Stimulated activated CD8-positive, alpha-beta memory T cell treated with anti-CD3 and anti-CD28 coated beads, Interleukin-2, amount 100 ng/mL, for 48 hours (primary cell): Measurements from ENCODE around the gene KCTD11.

Experiments
- DNase-seq, 2 donors: peaks; one replicate each; pipeline ENCODE4 v3.0.0-alpha.2; 2020; ENCODE audit warnings: low read depth in 2 of 2

The KCTD11 gene

DNA sequence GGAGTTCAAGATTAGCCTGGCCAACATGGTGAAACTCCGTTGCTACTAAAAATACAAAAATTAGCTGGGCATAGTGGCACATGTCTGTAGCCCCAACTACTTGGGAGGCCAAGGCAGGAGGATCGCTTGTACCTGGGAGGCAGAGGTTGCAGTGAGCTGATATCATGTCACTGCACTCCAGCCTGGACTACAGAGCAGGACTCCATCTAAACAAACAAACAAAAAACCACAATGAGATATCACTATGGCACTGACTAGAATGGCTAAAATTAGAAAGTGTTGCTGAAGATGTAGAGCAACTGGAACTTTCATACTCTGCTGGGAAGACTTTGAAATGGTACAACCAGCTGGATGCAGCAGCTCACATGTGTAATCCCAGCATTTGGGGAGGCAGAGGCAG, 22.4 kb downstream of the KCTD11 start:
- no peak for DNase-seq

DNA sequence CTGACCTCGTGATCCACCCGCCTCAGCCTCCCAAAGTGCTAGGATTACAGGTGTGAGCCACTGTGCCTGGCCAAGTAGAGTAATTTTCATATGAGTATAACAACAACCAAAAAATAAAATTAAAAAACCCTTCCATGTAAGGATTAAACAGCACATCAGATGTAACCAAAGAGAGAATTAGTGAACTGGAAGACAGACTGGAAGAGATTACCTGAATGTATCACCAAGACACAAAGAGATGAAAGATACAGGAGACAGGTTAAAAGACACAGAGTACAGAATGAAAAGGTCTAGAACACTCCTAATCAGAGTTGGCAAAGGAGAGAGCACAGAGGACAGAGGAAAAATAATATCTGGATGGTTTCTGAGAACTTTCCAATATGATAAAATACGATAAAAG, 27.2 kb downstream of the KCTD11 start:
- DNase-seq: no peak

DNA sequence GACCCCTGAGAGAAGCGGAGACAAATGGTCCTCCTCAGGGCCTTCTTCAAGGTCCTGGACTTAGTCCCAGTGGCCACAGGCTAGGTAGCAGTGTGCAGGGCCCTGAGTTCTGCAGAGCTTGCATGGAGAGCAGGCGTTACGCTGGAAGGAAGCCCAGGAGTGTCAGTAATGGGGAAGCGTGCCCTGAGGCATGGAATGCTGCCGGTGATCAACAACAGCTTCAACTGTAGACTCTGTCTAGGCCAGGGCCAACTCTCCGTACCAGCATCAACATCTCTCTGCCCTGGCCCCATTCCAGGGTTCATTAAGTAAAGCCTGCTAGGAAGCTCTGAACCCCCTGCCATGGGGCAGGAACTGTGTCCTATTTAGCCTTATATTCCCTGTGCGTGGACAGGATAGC, 28.4 kb downstream of the KCTD11 start:
- DNase-seq: no peak

DNA sequence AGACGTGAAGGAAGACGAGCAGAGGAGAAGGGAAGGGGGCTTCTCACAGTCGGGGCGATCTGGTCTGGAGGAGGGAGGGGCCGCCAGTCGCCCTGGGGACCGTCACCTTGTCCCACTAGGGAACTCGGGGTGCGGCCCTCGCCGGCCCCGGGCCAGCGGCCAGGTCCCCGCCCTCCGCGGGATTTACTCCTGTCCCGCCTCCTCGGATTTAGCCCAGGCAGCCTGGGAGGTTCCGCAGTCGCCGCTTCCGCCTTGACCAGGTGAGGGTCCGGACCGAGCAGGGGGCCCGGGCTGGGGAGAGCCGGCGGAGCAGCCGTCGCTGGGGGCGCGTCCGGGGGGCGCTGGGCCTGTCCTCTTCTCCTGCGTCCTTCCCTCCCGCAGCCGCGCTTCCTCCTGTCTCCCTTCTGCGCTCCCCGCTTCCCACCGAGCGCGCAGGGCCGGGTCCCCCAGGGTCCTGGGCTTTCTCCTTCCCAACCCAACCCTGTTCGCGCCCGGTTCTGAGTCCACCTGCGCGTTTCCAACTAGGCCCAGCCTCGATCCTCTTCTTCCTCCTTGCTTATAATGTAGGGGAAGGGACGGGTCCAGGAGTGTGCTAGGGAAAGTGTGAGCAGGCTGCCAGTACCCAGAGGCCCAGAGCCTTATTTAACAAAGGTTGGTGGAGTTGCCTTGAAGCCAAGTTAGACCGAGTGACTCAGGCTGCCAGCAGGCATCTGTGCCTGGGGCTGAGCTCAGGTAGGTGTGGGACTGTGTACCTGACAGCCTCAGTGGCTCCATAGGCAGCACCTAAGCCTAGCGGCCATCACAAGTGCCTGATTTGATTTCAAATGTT, 29.1 kb downstream of the KCTD11 start, which contains the start of gene TNK1:
Gene TNK1 (plus strand): TSS at position 235 of the 829 bp plus-strand sequence. CDS start 1,838 bp downstream, outside the sequence.
- no peak for DNase-seq

DNA sequence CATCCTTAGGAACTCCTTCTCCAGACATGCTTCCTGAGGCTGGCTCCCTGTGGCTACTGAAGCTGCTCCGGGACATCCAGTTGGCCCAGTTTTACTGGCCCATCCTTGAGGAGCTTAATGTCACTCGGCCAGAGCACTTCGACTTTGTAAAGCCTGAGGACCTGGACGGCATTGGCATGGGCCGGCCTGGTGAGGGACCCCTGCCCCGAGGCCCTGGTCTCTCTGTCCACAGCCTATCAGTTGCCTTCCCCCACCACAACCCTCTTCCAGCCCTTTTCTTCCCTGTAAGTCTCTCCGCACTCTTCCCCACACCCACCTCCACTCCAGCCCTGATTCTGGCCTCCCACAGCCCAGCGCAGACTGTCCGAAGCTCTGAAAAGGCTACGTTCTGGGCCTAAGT, 30.9 kb downstream of the KCTD11 start:
- no peak for DNase-seq

DNA sequence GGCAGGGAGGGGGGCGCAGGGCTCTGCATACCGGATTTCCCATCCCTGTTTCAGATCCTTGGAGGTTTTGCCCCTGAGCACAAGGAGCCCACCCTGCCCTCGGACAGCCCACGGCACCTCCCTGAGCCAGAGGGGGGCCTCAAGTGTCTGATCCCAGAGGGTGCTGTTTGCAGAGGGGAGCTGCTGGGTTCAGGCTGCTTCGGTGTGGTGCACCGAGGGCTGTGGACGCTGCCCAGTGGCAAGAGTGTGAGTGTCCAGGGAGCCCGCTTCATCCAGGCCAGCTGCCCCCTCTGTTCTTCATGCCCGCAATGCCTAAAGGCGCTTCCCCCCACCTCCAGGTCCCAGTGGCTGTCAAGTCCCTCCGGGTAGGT, 31.4 kb downstream of the KCTD11 start:
- DNase-seq: no peak

DNA sequence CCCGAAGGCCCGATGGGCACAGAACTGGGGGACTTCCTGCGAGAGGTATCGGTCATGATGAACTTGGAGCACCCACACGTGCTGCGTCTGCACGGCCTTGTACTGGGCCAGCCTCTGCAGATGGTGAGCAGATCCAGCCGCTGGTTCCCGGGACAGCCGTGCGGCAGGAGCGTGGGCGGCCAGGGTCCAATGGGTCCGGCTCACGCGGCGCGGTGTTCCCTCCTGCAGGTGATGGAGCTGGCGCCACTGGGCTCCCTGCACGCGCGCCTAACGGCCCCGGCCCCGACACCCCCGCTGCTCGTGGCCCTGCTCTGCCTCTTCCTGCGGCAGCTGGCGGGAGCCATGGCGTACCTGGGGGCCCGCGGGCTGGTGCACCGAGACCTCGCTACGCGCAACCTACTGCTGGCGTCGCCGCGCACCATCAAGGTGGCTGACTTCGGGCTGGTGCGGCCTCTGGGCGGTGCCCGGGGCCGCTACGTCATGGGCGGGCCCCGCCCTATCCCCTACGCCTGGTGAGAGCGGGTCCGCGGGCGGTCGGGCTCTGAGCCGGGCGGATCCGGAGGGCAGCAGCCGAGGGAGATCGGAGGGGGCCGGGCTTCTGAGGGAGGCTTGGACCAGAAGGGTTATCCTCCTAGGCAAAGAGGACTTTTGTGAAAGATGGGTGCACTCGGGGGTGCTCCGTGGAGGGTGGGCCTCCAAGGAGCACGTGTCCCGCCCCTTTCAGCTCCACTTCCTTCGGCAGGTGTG, 32.0 kb downstream of the KCTD11 start:
- DNase-seq: peak; percentile 66 to 67

DNA sequence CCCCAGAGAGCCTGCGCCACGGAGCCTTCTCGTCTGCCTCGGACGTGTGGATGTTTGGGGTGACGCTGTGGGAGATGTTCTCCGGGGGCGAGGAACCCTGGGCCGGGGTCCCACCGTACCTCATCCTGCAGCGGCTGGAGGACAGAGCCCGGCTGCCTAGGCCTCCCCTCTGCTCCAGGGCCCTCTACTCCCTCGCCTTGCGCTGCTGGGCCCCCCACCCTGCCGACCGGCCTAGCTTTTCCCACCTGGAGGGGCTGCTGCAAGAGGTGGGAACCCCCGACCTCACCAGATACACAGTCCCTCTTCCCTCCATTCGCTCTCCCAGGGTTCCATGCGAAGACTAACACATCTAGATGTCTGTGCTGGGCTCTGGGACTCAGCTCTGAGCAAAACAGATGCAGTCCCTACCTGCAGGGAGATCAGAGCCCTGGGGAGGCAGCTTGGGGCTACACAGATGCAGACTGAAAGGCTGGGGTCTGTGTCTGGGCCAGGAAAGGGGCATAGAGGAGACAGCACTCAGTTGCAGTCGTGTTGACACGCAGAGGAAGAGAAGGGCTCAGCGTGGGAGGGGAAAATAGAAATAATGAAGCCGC, 32.6 kb downstream of the KCTD11 start:
- DNase-seq: no peak

DNA sequence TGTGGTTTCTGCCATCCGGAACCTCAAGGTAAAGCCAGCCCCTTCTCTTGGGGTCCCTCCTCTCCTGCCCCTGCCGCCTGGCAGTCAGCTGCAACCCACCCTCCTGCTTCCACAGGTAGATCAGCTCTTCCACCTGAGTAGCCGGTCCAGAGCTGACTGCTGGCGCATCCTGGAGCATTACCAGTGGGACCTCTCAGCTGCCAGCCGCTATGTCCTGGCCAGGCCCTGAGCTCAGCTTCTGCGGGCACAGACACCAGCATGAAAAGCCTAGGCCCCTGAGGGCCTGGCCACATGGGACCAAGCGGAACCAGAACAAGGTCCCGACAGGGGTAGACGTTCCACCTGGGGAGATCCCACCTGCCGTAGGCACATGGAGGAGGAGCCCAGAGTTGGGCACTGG, 36.9 kb downstream of the KCTD11 start:
- DNase-seq: no peak

DNA sequence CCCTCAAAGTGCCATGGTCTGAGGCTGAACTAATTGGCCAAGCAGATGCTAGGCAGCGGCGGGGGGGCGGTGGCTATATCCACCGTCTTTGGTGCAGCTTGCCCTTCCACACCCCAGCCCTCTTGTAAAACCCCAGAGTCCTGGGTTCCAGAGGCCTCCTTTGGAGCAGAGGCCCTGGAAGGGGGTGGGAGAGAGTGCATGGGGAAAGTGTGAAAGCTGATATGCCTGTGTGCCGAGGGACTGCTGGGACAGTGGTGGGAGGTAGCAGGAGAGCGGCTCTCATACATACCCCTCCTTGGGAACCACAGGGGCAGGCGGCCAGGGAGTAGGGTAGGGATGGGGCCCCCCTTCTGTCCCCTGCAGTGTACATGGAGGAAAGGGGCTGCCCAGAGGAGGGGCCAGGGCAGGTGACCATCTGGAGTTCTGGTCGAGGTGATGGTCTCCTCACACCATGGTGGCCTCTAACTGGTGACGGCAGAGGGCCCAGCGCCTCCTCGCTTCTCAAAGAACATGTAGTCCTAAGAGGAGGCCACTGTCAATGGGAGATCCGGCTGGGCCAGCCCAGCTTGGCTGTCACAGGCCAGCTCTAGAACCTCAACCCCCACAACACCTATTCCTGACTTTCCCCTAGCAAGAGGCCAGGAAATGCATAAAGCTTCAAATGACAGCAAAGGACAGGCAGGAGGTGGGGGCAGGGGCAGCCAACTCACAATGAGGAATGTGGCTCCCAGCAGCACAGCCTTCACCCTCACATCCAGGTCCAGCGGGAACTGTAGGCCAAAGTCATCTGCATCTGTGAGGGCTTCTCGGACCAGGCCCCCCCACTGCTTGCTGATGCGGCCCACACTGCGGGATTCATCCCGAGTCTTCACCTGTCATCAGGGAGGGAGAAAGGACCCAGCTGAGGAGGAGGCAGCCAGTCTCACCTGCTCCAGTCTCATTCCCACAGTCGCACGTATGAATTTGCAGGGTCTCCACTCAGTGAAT, 38.3 kb downstream of the KCTD11 start:
- DNase-seq: no peak

DNA sequence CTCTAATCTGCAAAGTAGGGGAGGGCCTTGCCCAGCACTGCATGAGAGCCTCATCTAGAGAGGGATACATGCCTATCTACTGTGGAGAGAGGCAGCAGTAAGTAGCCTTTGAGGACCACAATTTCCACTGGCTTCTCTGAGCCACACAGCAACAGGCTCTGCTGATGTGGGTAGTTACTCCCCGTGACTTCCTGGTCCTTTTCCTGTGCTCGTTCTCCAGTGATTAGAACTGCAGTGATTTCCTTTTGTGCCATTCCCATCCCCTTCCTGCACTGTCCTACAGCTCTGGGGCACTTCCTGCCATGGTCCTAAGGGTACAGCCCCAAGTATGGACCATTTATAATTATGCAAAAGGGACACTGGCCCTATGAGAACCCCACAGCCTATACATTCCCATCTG, 39.3 kb downstream of the KCTD11 start:
- DNase-seq: no peak

DNA sequence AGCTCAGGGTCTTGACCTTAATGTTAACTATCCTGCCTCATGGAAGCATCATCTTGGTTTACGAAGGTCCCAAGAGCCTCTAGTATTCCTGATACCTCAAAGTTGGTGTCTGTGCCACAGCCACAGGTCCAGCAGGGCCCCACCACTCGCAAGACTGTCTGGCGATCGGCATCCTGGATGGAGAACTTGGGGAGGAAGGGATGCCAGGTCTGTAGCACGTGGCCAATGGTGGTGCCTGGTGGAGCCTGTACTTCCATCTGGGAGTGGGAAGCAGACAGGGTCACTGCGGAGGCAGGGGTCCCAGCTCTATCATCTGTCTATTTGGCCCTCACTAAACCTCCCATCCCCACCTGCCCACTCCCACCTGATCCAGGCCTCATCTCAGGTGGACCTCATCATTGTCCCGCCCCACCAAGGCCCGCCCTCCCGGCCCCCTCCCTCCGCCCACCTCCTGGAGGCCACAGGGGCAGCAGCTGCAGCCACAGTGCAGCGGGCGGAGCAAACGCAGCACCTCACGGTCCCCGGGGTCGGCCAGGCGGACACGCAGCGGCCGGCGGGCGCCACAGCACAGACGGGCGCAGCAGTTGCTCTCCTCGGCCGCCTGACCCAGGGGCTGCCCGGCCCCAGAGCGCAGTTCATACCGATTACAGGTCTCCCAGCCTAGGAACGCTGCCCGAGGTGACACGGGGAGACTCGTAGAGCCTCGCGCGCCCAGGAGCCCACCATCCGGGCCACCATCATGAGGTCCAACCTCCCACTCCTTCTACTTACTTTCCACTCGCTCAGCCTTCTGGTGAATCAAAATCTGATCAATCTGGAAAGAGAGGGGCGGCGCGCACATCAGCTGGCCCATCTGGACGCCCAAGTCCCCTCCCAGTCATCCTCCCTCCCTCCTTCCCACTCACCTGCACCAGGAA, 41.0 kb downstream of the KCTD11 start:
- DNase-seq: no peak

DNA sequence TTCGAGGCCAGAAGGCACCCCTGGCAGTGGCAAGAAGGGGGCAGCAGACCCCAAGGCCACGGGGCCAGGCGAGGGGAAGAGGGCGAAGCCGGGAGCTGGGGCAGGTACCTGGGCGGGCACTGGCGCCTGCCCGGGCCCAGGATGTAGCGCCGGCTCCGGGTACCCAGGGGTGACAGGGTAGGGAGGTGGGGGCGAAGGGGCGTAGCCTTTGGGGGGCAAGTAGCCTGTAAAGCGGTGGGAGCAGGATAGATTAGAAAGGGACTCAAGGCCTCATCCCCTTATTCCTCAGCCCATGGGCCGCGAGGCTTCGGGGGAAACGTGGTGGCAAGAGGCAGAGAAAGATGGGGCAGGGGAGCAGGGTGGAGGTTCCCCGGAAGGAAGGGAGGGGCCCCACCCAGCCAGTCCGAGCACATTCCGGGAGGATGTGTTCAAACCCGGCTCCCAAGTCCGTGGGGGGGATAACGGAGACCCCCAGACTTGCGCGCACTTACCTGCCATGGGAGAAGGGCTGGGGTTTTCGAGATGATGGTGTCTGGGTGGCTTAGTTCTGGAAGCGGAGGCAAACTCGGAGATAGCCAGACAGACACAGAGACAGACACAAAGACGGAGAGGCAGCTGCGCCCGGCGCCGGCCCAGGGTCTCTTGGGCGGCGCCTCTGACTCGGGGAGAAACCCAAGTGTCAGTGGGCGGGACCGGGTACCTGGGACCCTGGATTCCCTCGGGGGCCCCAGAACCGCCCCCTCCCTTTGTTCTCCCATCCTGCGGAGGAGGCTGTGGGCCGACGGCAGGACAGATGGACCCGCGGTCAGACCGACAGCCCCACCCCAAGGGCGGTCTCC, 41.9 kb downstream of the KCTD11 start:
- DNase-seq: no peak

DNA sequence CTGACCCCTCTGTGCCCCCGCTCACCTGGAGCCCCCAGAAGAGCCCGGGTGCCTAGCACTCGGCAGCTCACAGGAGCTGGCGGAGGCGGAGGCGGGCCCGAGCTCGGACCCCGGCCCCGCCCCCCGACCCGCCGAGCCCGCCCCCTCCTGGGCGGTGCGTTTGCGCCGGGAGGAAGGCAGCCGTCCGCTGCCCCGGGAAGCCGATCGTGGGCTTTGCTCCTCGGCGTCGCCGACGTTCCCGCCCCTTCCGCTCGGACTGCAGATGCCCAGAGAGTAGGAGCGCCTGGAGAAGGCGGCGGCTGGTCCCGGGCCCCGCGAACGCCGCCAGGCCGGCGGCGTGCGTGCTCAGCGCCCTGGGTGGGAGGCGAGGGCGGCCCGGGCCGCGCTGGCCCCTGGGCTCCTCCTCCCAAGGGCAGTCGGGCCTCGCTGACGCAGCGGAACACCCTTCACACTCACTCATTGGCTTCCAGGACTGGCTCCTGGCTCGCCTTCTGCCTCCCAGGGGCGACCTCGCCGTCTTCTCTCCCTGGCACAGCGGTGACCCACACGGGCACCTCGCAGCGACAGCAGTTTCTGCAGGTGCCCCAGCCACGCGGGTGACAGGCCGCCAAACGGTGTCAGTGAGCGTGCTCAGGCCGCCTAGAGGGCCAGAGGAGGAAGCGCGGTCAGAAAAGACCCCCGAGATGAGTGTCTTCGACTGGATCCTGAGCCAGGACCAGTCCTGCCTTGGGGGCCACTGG, 42.7 kb downstream of the KCTD11 start, which contains the start of gene PLSCR3:
Gene PLSCR3 (minus strand): TSS at position 74 of the 740 bp plus-strand sequence. CDS start 415 bp downstream, outside the sequence.
- DNase-seq: peak; percentile 81 to 82

DNA sequence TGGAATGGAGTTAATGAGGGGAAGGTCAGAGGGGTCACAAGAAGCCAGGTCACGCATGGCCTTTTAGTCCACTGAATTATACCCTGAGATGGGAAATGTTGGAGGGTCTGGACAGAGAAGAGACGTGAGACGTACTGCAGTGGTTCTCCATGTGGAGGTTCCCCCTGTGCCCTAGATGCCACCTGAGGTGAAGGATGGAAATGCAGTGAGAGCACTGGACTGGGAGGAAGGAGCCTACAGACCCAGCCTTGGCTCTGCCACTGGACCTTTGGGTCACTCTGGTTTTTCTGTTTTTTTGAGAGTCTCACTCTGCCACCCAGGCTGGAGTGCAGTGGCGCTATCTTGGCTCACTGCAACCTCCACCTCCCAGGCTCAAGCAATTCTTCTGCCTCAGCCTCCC, 44.2 kb downstream of the KCTD11 start:
- no peak for DNase-seq

DNA sequence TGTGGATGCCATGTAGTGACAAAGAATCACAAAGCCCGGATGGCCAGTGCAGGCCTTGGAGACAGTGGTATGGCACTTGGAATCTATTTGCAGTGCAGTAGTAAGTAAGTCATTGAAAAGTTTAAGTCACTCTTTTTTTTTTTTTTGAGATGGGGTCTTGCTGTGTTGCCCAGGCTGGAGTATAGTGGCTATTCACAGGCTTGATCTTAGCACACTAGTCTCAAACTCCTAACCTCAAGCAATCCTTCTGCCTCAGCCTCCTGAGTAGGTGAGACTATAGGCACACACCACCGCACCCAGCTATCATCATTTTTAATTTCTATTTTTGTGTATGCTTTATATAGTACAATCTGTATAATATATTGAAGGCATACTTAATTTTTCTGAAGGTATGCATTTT, 46.6 kb downstream of the KCTD11 start:
- no peak for DNase-seq

DNA sequence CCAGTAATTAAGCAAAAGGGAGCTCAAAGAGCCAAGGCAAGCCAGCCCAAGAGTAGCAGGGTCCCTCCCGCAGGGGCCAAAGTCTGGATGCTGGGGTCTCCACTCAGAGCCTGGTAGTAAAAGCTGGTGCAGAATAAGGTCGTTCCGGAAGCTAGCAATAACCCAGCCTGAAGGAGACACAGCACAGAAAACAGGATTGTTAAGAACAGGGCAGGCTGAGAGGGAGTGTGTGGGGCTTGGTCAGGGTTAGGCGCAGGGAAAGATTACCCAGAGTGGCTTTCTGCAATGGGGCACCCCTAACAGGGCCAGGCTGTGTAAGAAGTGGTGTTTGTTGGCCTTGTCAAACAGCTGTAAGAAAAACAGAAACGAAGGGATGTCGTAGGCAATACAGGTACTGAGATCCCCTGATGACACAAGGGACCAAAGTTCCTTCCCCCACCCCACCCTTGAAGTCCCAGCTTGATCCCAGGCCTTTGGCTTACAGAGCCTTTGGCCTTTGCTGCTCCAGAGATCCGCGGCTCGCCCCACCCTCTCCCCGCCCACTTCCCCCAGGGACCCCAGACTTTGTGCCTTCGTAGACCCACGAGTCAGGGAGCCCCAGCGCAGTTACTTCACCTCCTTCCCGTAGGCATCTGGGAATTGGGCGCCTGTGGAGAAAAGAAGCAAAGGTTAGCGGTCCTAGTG, 51.2 kb downstream of the KCTD11 start:
- DNase-seq: no peak

DNA sequence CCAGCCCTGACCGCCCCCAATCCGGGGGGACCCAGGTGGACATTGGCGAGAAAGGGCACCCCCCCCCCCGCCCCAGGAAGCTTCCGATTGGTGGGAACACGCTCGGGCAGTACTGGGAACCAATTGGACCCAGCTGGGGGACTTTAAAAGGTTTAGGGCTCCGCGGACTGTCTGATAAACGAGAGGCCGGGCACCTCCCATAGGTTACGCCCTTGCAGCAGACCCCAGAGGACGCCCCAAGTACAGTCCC, 51.7 kb downstream of the KCTD11 start:
- DNase-seq: no peak
